Measurements from ENCODE around the gene RC3H1.

DNA sequence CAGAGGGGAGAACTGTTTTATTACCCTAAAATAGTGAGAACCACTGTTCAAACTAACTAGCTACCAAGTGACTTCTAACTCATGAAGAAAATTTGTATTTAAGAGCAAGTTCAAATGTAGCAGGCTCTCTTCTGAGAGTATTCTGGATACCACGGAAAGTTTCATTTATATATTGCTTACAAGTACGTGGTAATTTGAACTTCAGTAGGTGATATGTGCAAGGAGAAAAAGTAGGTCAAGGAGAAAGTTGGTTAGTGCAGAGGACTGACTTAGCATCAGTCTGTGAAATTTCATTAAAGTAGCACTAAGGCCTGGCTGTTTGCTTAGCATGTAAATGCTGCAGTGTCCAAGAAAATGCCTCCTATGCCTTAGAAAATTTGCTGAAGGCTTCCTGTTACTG, 121.7 kb downstream of the RC3H1 start:
- TF ChIP-seq YY1 (IDR thresholded peaks at IDR 0.05; ENCODE audit: low read depth) (no peak), EP300 (IDR thresholded peaks at IDR 0.05; ENCODE audit: borderline replicate concordance) (no peak), TAF1 (IDR thresholded peaks at IDR 0.05; ENCODE audit: low read depth) (no peak), RAD21 (IDR thresholded peaks at IDR 0.05; ENCODE audit: low read depth) (no peak)
- TF ChIP-seq, protein P1, sequence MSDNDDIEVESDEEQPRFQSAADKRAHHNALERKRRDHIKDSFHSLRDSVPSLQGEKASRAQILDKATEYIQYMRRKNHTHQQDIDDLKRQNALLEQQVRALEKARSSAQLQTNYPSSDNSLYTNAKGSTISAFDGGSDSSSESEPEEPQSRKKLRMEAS (IDR thresholded peaks at IDR 0.05): no peak
- TF ChIP-seq, protein P2, sequence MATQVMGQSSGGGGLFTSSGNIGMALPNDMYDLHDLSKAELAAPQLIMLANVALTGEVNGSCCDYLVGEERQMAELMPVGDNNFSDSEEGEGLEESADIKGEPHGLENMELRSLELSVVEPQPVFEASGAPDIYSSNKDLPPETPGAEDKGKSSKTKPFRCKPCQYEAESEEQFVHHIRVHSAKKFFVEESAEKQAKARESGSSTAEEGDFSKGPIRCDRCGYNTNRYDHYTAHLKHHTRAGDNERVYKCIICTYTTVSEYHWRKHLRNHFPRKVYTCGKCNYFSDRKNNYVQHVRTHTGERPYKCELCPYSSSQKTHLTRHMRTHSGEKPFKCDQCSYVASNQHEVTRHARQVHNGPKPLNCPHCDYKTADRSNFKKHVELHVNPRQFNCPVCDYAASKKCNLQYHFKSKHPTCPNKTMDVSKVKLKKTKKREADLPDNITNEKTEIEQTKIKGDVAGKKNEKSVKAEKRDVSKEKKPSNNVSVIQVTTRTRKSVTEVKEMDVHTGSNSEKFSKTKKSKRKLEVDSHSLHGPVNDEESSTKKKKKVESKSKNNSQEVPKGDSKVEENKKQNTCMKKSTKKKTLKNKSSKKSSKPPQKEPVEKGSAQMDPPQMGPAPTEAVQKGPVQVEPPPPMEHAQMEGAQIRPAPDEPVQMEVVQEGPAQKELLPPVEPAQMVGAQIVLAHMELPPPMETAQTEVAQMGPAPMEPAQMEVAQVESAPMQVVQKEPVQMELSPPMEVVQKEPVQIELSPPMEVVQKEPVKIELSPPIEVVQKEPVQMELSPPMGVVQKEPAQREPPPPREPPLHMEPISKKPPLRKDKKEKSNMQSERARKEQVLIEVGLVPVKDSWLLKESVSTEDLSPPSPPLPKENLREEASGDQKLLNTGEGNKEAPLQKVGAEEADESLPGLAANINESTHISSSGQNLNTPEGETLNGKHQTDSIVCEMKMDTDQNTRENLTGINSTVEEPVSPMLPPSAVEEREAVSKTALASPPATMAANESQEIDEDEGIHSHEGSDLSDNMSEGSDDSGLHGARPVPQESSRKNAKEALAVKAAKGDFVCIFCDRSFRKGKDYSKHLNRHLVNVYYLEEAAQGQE (IDR thresholded peaks at IDR 0.05; ENCODE audit: low read depth): no peak
